ENCODE measurements around the gene INVS.
"Not testable (repeated sequence)": the region's sequence is repeated elsewhere in the genome, so short reads cannot be mapped to it uniquely, and the experiment has no call there.

The INVS gene

GRCh38 chr9:100098887-100099721 is at the start of gene INVS, which contains the start of gene ERP44:
TSS of gene INVS (plus strand) at chr9:100099243. CDS start at chr9:100104522, 5,279 bp downstream.
TSS of gene ERP44 (minus strand) at chr9:100099000. CDS start at chr9:100098840, 160 bp downstream.
- DNase-seq = peak; percentile 98

GRCh38 chr9:100049551-100049950 is 49.5 kb upstream of the INVS start:
- DNase-seq = no peak

DNA sequence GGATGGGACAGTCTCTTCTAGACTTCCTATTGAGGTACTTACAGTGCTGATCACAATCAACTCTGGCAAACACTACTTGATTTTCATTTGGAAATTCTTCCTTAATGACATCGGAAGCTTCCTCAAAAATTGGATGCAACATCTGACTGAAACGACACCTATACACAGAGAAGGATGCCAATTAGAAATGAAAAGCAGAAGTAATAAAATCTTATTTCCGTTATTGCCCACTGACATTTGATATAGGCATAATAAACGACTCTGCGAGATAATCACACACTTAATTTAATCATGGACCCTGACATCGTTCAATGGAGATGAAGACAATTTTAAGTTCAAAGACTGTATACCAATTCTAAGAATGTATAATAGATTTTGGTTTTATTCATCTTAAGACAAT is 46.7 kb upstream of the INVS start:
- DNase-seq = no peak

GRCh38 chr9:100056561-100056960 is 42.5 kb upstream of the INVS start:
- DNase-seq = no peak

GRCh38 chr9:100057624-100058023 is 41.4 kb upstream of the INVS start:
- no peak for DNase-seq

DNA sequence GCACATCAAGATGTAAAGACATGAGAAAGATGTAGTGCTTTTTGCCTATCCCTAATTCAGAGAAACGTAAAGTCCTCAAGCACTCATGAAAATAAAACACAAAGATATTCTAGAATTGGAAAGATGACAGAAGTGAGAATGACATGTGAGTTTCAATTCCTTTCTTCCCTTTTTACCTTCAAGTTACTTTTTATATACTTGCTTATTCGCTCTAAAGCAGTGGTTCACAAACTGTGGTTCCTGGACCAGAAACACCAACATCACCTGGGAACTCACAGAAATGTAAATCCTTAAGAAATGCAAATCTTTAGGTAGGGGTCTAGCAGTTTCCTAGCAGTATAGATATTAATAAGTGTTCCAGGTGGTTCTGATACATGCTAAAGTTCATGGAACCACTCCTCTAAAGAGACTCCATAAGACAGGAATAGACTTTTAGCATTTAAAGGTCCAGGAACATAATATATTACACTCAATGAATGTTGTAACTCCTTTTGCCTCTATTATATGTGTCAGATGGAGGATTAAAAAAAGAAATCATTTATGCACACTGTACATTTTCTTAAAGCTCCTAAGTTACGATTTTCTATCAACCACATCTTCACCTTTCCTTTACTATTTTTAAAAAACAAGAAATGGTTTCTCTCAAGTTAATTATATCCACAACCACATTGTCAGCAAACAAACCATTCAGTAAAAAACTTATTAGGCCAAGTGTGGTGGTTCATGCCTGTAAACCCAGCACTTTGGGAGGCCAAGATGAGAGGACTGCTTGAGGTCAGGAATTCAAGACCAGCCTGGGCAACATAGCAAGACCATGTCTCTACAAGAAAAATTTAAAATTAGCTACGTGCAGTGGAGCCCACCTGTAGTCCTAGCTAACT is 40.1 kb upstream of the INVS start:
- DNase-seq = no peak

GRCh38 chr9:100062683-100063082 is 36.4 kb upstream of the INVS start:
- not testable (repeated sequence) for DNase-seq

DNA sequence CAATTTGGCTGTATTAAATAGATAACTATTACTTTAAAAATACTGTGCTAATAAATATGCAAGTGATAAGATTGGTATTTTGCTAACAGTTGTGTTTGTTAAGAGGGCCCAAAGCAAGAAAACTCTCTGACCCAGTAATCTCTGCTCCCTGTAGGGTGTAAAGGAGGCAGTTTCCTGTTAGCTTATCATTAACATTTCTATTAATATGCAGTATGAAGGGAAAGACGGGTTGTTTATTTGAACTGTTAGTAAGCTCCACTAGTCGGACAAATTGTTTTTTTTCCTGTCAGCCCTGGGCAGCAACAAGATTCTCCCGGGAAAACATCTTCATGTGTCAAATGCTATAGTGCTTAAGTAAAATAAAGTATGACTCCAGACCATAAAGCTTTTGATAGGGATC is 35.9 kb upstream of the INVS start:
- DNase-seq = no peak

DNA sequence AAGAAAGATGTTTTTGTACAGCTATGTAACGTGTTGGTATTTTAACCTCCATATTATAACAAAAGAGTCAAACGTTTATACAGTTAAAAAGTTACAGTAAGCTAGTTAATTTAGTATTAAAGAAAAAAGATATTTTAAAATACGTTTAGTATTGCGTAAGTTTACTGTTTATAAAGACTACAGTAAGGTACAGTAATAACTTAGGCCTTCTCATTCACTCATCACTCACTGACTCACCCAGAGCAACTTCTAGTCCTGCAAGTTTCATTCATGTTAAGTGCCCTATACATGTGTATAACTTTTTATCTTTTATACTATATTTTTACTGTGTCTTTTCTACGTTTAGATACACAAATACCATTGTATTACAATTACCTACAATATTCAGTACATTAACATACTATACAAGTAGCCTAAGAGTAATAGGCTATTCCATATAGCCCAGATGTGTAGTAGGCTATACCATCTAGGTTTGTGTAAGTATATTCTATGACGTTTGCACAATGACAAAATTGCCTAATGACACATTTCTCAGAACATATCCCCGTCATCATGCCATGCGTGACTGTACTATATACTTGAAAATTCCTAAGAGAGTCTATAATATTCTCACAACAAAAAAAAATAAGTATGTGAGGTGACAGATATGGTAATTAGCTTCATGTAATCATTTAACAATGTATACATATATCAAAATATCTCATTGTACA is 34.0 kb upstream of the INVS start:
- DNase-seq = no peak

DNA sequence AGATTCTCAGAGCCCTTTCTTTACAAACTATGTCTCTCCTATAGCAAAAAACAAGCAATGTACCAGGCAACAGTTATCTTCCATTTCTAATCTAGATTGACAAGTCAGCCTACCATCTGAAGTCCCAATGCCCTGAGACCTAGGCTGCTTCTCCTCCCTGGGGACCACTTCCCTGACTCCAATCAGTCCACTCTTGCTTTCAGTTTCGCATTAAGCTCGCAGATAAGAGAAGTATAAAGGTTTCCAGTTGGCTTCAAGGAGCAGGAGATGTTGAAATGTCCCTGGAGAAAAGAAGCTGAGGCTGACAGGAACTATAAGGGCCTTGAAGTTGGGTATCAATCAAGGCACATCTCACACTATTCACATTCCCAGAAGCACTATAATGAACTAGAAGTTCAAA is 32.5 kb upstream of the INVS start:
- no peak for DNase-seq

- DNase-seq = not testable (repeated sequence)
Measured at GRCh38 chr9:100067990-100068389, 31.1 kb upstream of the INVS start.

GRCh38 chr9:100069068-100069467 is 30.0 kb upstream of the INVS start:
- DNase-seq = not testable (repeated sequence)

DNA sequence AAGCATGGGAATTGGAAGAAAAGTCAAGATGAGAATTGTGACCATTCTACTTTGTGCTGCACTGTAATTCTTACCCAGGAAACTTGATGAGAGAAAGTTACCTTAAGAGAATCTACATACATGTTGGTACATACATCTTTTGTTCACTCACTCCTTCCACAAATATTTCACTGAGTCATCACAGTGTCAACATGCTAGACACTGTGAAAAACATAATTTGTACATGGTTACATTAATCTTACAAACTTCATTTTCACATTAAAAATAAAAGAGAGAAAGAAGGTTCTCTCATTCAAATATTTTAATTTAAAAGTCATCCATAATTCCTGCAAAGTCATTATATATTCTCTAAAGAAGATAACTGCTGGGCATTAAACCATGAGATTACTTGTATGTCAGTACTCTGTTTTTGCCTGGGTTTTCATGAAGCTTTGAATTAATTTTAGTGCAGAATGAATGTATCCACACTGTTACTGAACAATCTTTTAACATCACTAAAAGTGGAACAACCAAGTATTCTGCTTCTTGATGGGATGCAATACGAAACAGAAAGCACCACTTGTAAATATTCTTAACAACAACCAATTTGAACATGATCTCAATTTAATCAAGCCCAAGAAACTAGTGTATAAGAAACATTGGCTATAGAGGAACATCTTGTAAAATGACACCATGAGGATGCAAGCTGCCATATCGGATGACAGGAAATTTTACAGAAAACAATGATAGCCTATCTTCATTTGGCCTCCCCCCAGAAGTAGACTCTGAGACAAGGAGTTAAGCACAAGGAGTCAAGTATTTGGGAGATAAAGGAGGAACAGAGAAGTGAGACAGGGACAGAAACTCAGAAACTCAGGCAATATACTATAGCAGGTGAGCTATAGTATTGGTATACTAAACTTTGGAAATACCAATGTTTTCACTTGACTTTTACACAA is 28.7 kb upstream of the INVS start:
- DNase-seq = no peak

GRCh38 chr9:100071271-100071670 is 27.8 kb upstream of the INVS start:
- DNase-seq = no peak

DNA sequence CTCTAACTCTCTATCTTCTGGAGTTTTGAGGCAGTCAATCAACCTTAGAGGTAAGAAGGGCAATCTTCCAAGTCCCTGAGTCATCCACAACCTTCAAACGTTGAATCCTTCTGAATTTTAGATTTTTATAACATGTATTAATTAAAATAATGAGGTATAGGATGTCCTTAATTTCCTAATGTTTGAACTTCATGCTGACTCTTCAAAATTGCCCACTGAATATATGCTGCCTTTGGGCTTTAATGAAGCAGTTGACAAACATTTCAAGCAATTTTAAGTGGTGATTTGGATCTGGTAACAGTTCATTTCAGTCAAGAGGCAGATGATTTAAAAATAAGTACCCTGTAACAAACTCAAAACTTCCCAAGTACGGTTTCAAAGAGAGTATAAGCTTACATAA is 26.2 kb upstream of the INVS start:
- no peak for DNase-seq

- no peak for DNase-seq
Measured at GRCh38 chr9:100074093-100074492, 24.9 kb upstream of the INVS start.

- DNase-seq = no peak
Measured at GRCh38 chr9:100074989-100075388, 24.1 kb upstream of the INVS start.

GRCh38 chr9:100076256-100076655 is 22.8 kb upstream of the INVS start:
- DNase-seq = not testable (repeated sequence)

GRCh38 chr9:100082782-100083181 is 16.3 kb upstream of the INVS start:
- DNase-seq = no peak

GRCh38 chr9:100083448-100084127 is 15.5 kb upstream of the INVS start:
- DNase-seq = no peak

- no peak for DNase-seq
Measured at GRCh38 chr9:100084128-100084453, 15.0 kb upstream of the INVS start.

DNA sequence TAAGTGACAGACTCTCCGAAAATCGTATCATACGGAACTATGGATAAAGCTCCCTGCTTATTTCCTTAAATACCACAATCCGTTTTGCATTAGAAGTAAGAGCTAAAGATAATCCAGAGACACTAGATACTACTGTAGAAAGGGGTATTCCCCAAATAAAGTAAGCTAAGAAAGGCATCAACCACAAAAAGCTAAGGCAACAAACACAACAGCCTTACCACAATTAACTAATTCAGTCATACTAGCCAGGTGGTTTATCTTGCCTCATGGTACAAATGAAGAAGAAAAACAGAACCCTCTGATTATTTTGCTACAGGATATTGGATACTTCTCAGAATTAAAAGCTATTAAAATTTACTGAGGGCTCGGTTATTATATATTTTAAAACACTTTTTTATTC is 14.3 kb upstream of the INVS start:
- no peak for DNase-seq

All from NCI-H1105 treated with DMSO at 0.1 percent for 48 hours (cell line).